HG03521 (cell line): ENCODE data around the gene P4HA1.
"Not testable (repeated sequence)": the region's sequence is repeated elsewhere in the genome, so short reads cannot be mapped to it uniquely, and the experiment has no call there.

ENCODE experiments used
- ATAC-seq: cut with Tn5 transposase; IDR thresholded peaks from one replicate; pipeline ENCODE4 v1.9.1; 2021; ENCODE audit warnings: mild to moderate bottlenecking, moderate library complexity; ENCODE audit not compliant: unreplicated experiment

The P4HA1 gene

DNA sequence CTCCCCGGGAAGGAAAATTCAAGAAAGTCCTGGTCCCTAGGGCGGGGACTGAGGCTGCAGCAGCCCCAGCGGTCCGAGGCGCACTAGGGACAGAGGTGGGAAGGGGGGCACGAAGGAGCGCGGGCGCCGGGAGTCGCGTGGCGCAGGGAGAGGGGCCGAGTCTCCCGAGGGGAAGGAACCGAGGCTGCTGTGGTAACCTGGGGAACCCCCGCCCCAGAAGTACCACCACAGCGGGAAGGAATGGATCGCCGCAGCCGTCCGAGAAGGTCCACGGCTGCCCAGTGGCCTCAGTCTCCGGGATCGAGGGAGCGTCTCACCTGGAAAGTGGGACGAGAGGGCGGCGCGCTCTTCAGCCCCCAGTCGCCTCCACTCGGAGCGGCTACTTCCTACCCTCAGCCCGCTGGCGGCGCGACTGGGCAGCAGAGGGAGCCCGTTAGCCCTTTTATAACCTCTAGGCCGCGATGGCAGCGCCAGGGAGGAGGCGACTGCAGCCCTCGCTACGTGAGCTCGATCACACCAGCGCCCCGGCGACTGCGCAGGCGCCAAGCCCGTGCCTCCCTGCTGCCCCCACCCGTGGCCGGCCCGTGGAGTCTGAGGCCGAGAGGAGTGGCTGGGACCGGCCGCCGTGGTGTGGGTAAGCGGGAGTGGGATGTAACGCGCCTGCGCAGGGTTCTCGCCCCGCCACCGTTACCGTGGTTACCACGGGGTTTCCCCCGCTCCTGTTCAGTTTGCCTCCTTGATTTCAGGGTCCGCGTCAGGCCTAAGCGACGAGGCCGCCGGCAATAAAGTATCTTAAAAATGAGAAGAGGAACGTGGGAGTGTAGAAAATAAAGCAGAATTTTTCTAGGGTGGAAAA, at the start of gene P4HA1:
Gene P4HA1, minus strand, starts transcription at position 418 of the 856 bp plus-strand sequence. CDS start 21,983 bp downstream, outside the sequence.
- peak; percentile 89 for ATAC-seq

GRCh38 chr10:73141603-73142002, 44.9 kb upstream of the P4HA1 start:
- no peak for ATAC-seq

- ATAC-seq: no peak
Measured at GRCh38 chr10:73139251-73139650, 42.6 kb upstream of the P4HA1 start.

DNA sequence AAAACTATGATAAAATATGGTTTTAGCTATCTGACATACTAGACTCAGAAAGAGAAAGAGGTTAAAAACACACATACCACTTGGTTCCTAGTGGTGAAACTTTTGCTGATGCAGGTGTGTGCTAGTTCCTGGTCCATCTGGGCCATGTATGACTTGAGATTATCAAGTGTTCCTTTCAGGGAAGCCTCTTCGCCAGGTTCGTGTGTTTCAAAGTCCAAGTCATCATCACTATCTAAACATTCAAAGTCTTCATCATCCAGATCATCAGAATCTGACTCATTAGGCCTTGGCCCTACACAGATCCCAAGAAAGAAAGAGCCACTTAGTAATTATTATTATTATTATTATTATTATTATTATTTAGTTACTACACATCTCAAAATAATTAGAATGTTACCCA, 40.0 kb upstream of the P4HA1 start:
- ATAC-seq: no peak

DNA sequence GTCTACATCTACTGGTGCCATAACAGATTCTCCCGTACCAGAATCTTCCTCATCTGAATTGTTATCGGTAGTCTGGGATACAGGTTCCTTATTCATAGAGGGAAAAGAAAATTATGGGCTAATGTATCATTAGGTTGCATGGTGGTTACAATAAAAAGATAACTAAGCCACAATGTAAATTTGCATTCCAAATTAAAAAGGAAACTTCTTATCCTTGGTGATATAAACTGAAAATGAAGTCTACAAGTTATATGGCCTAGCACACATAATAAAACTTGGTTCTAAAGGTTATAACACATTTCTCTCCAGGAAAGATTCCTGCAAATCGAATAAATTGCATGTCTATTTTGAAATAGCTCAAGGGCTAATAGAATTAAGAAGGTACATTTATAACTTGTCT, 38.1 kb upstream of the P4HA1 start:
- no peak for ATAC-seq

- ATAC-seq: no peak
Measured at GRCh38 chr10:73131913-73132686, 35.4 kb upstream of the P4HA1 start.

GRCh38 chr10:73131301-73131700, 34.6 kb upstream of the P4HA1 start:
- ATAC-seq: no peak

GRCh38 chr10:73126343-73126742, 29.7 kb upstream of the P4HA1 start:
- no peak for ATAC-seq

DNA sequence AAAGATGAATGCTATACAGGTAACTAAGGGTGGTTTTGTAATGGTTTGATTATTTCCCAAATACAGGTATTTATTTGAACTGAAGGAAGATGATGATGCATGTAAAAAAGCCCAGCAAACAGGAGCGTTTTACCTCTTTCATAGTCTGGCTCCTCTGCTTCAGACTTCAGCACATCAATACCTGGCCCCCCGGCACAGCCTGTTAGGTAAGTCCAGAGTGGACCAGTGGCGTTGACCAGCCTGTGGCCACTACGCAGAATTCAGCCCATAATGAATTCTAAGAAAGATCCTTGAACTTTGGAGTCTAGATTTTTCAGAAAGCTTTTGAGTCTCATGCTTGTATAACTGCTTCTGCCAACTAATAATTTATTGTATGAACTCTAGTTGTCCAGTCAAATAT, 23.3 kb upstream of the P4HA1 start:
- ATAC-seq: no peak

GRCh38 chr10:73119457-73119856, 22.8 kb upstream of the P4HA1 start:
- ATAC-seq: no peak

DNA sequence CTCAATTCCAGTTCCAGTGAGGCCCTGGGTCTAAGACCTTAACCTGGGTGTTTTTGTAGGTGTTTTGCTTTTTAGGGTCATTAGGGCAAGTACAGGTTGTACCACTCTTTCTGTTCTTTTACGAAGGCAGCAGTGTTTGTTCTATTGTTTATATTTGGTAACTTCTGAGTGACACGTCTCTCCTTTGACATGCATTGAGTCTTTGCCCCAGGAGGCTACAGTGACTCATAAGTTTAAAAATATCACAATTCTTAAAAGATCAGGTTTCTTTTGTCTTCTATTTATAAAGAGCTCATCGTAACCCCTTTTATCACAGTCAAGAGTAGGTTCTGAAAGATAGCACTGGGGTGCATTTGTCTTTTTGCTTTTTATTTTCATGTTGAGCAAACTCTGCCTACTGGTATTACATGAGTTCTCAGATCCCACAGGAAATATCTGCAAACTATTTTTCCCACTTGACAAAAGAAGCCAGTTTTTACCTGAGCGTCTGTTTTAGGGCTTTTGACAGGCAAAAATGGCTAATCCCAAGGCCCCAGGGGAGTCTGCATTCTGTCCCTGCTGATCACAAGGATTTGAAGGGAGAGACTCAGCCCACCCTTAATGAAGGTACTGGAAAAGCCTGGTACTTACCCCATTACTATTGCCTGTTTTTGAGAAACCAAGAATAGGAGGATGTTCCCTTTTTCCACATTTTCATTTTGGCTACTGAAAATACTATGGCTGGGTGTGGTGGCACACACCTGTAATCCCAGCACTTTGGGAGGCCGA, 21.5 kb upstream of the P4HA1 start:
- ATAC-seq: peak; percentile 49

DNA sequence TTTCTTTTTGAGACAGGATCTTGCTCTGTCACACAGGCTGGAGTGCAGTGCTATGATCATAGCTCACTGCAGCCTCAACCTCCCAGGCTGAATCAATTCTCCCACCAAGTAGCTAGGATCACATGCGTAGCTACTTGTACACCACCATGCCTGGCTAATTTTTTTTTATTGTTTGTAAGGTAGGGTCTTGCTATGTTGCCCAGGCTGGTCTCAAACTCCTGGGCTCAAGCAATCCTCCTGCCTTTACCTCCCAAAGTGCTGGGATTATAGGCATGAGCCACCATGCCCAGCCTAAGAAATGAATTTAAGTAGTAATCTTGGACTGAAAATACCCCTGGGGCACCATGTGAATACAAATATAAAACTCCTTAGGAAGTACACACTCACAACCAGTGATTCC, 19.4 kb upstream of the P4HA1 start:
- no peak for ATAC-seq

DNA sequence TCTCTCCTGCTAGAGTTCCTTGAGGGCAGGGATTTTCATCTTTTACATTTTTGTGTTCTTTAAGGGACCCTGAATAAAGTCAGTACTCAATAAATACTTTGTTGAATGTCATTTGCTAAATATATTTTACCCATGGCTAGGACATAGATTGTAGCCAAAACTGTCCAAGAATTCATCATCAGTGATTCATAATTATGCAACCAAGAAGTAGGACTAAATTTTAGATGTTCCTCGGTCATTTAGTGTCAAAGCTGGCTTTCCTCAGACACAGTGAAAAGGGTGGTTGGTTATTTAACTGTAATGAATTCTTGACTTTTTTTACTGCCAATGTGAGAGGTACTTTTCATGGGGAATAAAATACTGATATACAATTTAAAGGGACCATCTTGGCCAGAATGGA, 16.9 kb upstream of the P4HA1 start:
- no peak for ATAC-seq

GRCh38 chr10:73112032-73112431, 15.4 kb upstream of the P4HA1 start:
- not testable (repeated sequence) for ATAC-seq

DNA sequence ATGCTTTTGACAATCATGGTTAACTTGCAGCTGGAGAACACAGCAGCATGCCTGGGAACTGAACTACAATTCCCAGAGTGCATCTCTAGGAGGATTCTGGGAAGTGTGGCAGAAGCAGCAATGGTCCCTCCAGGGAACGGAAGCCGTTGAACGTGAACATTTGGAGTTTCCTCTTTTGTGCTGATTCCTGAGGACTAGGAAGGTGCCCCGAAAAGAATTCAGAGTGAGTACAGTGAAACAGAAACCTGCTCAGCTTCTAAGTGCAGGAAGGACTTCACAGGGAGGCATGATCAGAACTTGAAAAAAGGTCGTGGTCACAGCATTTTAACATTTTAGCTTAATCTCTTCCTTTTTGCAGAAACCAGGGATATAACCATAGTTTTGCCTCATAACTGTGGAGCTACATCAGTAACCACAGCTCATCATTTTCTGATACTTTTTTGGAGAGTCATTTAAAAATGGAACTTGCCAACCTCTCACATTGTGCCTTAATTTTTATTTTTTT, 13.7 kb upstream of the P4HA1 start, which contains the start of gene NUDT13:
Gene NUDT13, plus strand, starts transcription at position 111 of the 505 bp plus-strand sequence. CDS start 3,911 bp downstream, outside the sequence.
- ATAC-seq: no peak

DNA sequence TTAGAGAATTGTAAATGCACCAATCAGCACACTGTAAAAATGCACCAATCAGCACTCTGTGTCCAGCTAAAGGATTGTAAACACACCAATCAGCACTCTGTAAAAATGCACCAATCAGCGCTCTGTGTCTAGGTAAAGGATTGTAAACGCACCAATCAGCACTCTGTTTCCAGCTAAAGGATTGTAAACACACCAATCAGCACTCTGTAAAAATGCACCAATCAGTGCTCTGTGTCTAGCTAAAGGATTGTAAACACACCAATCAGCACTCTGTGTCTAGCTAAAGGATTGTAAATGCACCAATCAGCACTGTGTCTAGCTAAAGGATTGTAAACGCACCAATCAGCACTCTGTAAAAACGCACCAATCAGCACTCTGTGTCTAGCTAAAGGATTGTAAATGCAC, 12.6 kb upstream of the P4HA1 start:
- not testable (repeated sequence) for ATAC-seq

DNA sequence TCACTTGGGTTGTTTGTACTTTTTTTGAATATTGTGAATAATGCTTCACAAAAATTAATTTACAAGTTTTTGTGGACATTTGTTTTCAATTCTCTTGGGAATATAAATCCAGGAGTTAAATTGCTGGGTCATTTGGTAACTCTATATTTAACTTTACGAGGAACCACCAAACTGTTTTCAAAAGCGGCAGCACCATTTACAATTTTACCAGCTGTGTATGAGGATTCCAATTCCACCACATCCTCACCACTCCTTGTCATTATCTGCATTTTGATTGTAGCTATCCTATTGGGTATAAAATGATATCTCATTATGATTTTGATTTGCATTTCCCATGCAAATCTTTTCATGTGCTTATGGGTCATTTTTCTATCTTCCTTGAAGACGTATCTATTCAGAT, 9.6 kb upstream of the P4HA1 start:
- ATAC-seq: no peak

DNA sequence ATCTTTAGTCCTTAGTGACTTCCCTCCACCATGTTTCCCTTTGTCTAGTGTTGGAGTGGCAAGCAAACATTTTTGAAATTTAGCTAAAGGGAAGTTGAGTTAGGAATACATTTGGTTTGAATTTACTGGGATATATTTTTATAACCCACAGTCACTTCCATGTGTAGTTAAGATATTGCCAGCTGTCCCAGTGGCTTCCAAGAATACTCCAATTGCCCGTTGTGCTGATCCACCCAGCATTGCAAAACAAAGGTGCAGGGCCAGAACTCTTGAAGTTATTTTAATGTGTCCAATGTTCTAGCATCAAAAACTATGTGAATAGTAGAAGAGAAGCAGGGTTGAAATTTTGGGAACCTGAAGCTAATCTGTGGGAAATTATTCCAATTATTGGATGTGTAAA, 2.5 kb upstream of the P4HA1 start:
- ATAC-seq: no peak

DNA sequence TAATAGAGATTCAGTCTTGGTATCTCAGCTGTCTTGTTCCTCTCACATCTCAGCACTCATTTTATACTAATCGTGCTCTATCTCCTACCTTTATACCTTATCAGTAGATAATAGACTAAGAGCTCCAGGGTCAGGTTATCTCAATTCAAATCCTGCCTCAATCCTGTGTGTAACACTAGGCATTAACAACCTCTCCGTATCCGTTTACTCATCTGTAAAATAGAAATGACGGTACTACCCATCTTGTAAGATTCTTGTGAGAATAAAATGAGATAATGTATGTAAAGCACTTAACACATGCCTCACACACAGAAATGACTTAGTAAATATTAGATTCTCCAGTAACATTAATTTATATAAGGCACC, 622 bp upstream of the P4HA1 start:
- no peak for ATAC-seq

- no peak for ATAC-seq
Measured at GRCh38 chr10:73096041-73096448, 621 bp downstream of the P4HA1 start.

DNA sequence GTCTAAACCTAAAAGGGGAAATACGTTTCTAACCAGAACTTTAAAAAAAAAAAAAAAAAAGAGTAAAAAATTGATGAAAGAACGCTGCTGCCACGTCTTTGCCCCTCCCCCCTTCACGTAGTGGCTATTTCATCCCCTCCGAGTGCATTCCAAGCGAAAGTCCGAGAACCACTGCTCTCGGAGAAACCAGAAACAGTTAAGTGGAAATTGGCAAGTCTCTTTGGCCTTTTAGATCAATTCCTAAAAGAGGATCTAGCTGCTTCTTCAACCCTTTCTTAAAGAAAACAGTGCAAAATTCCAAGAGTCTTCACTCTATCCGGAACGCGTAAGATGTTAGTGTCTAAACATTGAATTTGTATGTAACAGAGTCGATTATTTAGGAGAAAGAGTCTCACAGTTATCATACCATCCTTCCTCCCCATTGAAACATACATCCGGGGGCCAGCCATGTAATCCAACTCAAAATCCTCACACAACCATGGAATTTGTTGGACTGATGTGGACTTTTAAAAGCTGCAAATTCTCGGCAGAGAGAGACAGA, 1.1 kb downstream of the P4HA1 start:
- no peak for ATAC-seq
